OCI-LY7 (cell line): ENCODE results near the gene PAX9. TPM values are rescaled to one million over a fixed set of nuclear protein-coding genes. Genes with fewer than 3 reads are reported as not detected.
A peak's percentile ranks its signal among the peaks of the same experiment; 100 is the strongest.

Experiments used
- BruUV-seq: library from RNA; stranded (reverse); fragments of 400-500 nt; replicated peaks from 2 replicates; lab custom pipeline; 2021; lab: Mats Ljungman, UMichigan
- CTCF ChIA-PET: fragments of 300-600 bp; sonication (Branson Sonifier 250); formaldehyde crosslinking; loops from one replicate; lab custom pipeline; 2022; ENCODE audit warnings: antibody characterized with exemption; ENCODE audit not compliant: unreplicated experiment; lab: Charles Lee
- POLR2A ChIA-PET: fragments of 300-600 bp; sonication (Branson Sonifier 250); formaldehyde crosslinking; loops from one replicate; lab custom pipeline; 2022; ENCODE audit warnings: antibody characterized with exemption; lab: Charles Lee
- DNase-seq: peaks from one replicate; pipeline ENCODE4 v3.0.0-alpha.2; 2015; ENCODE audit warnings: low spot score
- H2AFZ ChIP-seq: fragments of 200-600 bp; sonication (generic), shearing (Covaris generic); 2 replicates; pipeline ENCODE4 v1.6.1; 2014; ENCODE audit warnings: mild to moderate bottlenecking, antibody characterized with exemption, low read length, moderate library complexity
- H3K27ac ChIP-seq: fragments of 200-600 bp; sonication (generic); 2 replicates; pipeline ENCODE4 v1.5.1; 2014; ENCODE audit warnings: mixed run types, low read depth, mild to moderate bottlenecking, moderate library complexity, low read length, inconsistent platforms; ENCODE audit not compliant: poor library complexity, severe bottlenecking
- H3K36me3 ChIP-seq: fragments of 200-600 bp; sonication (generic); 2 replicates; pipeline ENCODE4 v1.6.1; 2014; ENCODE audit warnings: mild to moderate bottlenecking, antibody characterized with exemption, low read length, moderate library complexity, mixed read lengths; ENCODE audit not compliant: insufficient read depth
- H3K4me1 ChIP-seq: fragments of 200-600 bp; sonication (generic); 2 replicates; pipeline ENCODE4 v1.5.1; 2014; ENCODE audit warnings: mild to moderate bottlenecking, low read length; ENCODE audit not compliant: insufficient read depth, poor library complexity, severe bottlenecking
- H3K4me2 ChIP-seq: fragments of 200-600 bp; sonication (generic); 2 replicates; pipeline ENCODE4 v1.6.1; 2014; ENCODE audit warnings: mild to moderate bottlenecking, low read length
- H3K4me3 ChIP-seq: fragments of 200-600 bp; sonication (generic); 2 replicates; pipeline ENCODE4 v1.5.1; 2014; ENCODE audit warnings: mild to moderate bottlenecking, low read depth, low read length; ENCODE audit not compliant: poor library complexity, severe bottlenecking
- H3K79me2 ChIP-seq: fragments of 200-600 bp; sonication (generic); 2 replicates; pipeline ENCODE4 v1.6.1; 2016; ENCODE audit warnings: low read depth, mild to moderate bottlenecking, low read length, moderate library complexity, mixed read lengths; ENCODE audit not compliant: insufficient read depth
- H3K9me2 ChIP-seq: fragments of 200-600 bp; sonication (generic); 2 replicates; pipeline ENCODE4 v1.6.1; 2016; ENCODE audit warnings: mild to moderate bottlenecking, low read length, mixed read lengths; ENCODE audit not compliant: insufficient read depth
- H3K9me3 ChIP-seq: fragments of 200-600 bp; sonication (generic); 2 replicates; pipeline ENCODE4 v1.6.1; 2014; ENCODE audit warnings: mild to moderate bottlenecking, mixed run types, low read length, mixed read lengths
- H4K20me1 ChIP-seq: fragments of 200-600 bp; sonication (generic); 2 replicates; pipeline ENCODE4 v1.6.1; 2014; ENCODE audit warnings: mild to moderate bottlenecking, antibody characterized with exemption, low read length, moderate library complexity, mixed read lengths; ENCODE audit not compliant: insufficient read depth
- EZH2phosphoT487 ChIP-seq: fragments of 200-600 bp; sonication (generic); IDR thresholded peaks from 2 replicates; pipeline ENCODE4 v1.6.1; 2018; ENCODE audit warnings: low read depth, borderline replicate concordance, mild to moderate bottlenecking, mixed run types, antibody characterized with exemption, low read length, moderate library complexity, mixed read lengths
- intact Hi-C: fragments of 100-400 bp; cut with micrococcal nuclease; formaldehyde crosslinking; loops from one replicate; pipeline ENCODE4 v1.10.0; 2022; ENCODE audit not compliant: unreplicated experiment
- total RNA-seq, 2 experiments: library from RNA; depleted of rRNA in 1 of 2; stranded (reverse); fragments of >200 nt in 1 of 2; shearing (Covaris generic) in 1 of 2; gene quantifications; 2 replicates each; pipeline ENCODE4 v1.2.3, GENCODE V29; 2014 to 2022
- TF ChIP-seq, protein P1 (sequence below): fragments of 200-600 bp; sonication (generic); conservative IDR thresholded peaks from 2 replicates; pipeline ENCODE4 v1.5.1; 2014; ENCODE audit warnings: mild to moderate bottlenecking, antibody characterized with exemption, low read length, moderate library complexity, mixed read lengths

The PAX9 gene
- total RNA-seq, 2 experiments from 2014 or later, result 2.3 to 4.4 TPM

GRCh38 chr14:36653962-36654793 lies 7.5 kb upstream of the PAX9 start:
- CTCF ChIA-PET, result no interaction called here
- no peak for TF ChIP-seq EZH2phosphoT487
- TF ChIP-seq, protein P1, sequence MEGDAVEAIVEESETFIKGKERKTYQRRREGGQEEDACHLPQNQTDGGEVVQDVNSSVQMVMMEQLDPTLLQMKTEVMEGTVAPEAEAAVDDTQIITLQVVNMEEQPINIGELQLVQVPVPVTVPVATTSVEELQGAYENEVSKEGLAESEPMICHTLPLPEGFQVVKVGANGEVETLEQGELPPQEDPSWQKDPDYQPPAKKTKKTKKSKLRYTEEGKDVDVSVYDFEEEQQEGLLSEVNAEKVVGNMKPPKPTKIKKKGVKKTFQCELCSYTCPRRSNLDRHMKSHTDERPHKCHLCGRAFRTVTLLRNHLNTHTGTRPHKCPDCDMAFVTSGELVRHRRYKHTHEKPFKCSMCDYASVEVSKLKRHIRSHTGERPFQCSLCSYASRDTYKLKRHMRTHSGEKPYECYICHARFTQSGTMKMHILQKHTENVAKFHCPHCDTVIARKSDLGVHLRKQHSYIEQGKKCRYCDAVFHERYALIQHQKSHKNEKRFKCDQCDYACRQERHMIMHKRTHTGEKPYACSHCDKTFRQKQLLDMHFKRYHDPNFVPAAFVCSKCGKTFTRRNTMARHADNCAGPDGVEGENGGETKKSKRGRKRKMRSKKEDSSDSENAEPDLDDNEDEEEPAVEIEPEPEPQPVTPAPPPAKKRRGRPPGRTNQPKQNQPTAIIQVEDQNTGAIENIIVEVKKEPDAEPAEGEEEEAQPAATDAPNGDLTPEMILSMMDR, result no peak
- POLR2A ChIA-PET, result no interaction called here
- no peak overlapping the region for H3K4me3 ChIP-seq
- H3K9me3 ChIP-seq, result no peaks in the 10 kb centered on the region
- no peak overlapping the region for H3K4me2 ChIP-seq
- no TSS peak for BruUV-seq
- no peaks in the 10 kb centered on the region for H3K79me2 ChIP-seq
- H4K20me1 ChIP-seq, result no peaks in the 10 kb centered on the region; the same call in 1 of the 2 replicates
- no peak for DNase-seq
- no peaks in the 10 kb centered on the region for H3K4me1 ChIP-seq
- no peaks in the 10 kb centered on the region for H3K9me2 ChIP-seq
- H3K36me3 ChIP-seq, result no peaks in the 10 kb centered on the region
- H2AFZ ChIP-seq, result no peak overlapping the region
- intact Hi-C loops, result no loop called here
- H3K27ac ChIP-seq, result no peak overlapping the region

DNA sequence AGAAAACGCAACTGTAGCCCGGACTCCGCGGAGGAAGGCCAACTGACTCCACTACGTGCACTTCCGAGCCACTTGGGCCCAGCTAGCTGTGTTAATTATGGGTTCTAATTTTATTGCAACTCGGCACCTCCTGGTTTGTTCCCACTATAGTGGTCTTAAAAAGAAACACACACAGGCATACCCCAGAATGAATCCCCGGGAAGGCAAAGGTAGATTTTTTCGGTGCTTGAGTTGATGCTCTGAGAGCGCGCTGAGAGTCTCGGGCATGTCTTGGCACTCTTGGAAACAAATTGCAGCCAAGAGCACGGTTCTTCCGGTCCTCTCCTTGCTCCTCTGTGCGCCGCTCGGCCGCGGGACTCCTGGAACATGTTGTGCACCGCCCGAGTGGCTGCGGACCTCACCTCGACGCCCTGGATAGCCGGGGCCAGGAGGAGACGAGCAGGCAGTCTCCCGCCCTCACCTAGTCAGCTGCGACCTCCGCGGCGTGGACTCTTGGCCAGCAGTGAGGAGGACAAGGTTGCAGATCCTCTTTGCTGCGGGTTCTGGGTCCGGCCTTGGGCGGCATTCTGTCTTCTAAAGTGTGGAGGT lies 6.8 kb upstream of the PAX9 start:
- Histone ChIP-seq H3K4me3 (no peak overlapping the region), H3K79me2 (no peaks in the 10 kb centered on the region), H3K4me2 (no peak overlapping the region), H2AFZ (no peak overlapping the region), H3K36me3 (no peaks in the 10 kb centered on the region), H3K9me3 (no peaks in the 10 kb centered on the region), H3K4me1 (no peaks in the 10 kb centered on the region), H4K20me1 (no peaks in the 10 kb centered on the region; the same call in 1 of the 2 replicates), H3K27ac (no peak overlapping the region), H3K9me2 (no peaks in the 10 kb centered on the region)
- intact Hi-C loops, result no loop called here
- TF ChIP-seq, protein P1, result no peak
- TF ChIP-seq EZH2phosphoT487, result no peak
- DNase-seq, result no peak
- no TSS peak for BruUV-seq
- CTCF ChIA-PET, result no interaction called here
- POLR2A ChIA-PET, result no interaction called here

DNA sequence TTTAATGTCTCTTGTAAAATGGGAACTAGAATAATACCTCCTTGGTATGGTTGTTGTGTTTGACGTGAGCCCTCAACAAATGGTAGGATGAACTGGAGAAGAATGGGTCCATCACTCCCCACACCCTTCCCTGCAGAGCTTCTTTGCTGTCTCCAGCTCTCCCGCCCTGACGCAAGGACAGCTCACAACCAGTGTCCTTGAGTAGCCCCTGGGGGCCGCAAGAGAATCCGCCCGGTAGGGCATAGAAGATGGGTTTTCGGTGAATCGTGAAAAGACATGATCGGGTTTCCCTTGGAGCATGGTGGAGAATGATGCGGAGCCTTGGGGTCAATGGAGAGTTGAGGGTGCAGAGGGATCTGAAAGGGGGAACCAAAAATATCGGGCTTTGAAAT lies 6.1 kb upstream of the PAX9 start:
- H3K4me1 ChIP-seq, result peaks cover 6% of the 10 kb centered on the region
- no TSS peak for BruUV-seq
- H4K20me1 ChIP-seq, result no peaks in the 10 kb centered on the region; the same call in 1 of the 2 replicates
- ChIA-PET POLR2A (no interaction called here), CTCF (no interaction called here)
- H3K4me3 ChIP-seq, result no peak overlapping the region
- no peaks in the 10 kb centered on the region for H3K36me3 ChIP-seq
- TF ChIP-seq EZH2phosphoT487, result no peak
- TF ChIP-seq, protein P1, result no peak
- H3K9me3 ChIP-seq, result no peaks in the 10 kb centered on the region
- H3K27ac ChIP-seq, result no peak overlapping the region
- H2AFZ ChIP-seq, result no peak overlapping the region
- no peaks in the 10 kb centered on the region for H3K79me2 ChIP-seq
- intact Hi-C loops, result no loop called here
- no peak for DNase-seq
- H3K4me2 ChIP-seq, result 0 out of 2 replicates have a peak overlapping the region, but pooled peaks have one; percentile 45
- no peaks in the 10 kb centered on the region for H3K9me2 ChIP-seq
